GM21825 (cell line): ENCODE results near the gene RPS6KC1.
"Not testable (repeated sequence)": the region's sequence is repeated elsewhere in the genome, so short reads cannot be mapped to it uniquely, and the experiment has no call there.

Experiments used
- ATAC-seq: cut with Tn5 transposase; IDR thresholded peaks from one replicate; pipeline ENCODE4 v1.9.1; 2021; ENCODE audit warnings: mild to moderate bottlenecking, moderate library complexity; ENCODE audit not compliant: unreplicated experiment

Gene RPS6KC1

GRCh38 chr1:213201380-213202155 is 150.5 kb downstream of the RPS6KC1 start:
- no peak for ATAC-seq

GRCh38 chr1:213211201-213211600 is 160.2 kb downstream of the RPS6KC1 start:
- no peak for ATAC-seq

GRCh38 chr1:213219076-213219475 is 168.0 kb downstream of the RPS6KC1 start:
- not testable (repeated sequence) for ATAC-seq

GRCh38 chr1:213221209-213221608 is 170.2 kb downstream of the RPS6KC1 start:
- ATAC-seq = no peak

- no peak for ATAC-seq
Observed at GRCh38 chr1:213227458-213227857, 176.4 kb downstream of the RPS6KC1 start.

- no peak for ATAC-seq
Observed at GRCh38 chr1:213231795-213232231, 180.8 kb downstream of the RPS6KC1 start.

GRCh38 chr1:213242883-213243282 is 191.8 kb downstream of the RPS6KC1 start:
- ATAC-seq = no peak

- no peak for ATAC-seq
Observed at GRCh38 chr1:213244664-213245091, 193.6 kb downstream of the RPS6KC1 start.

GRCh38 chr1:213245260-213245910 is 194.3 kb downstream of the RPS6KC1 start:
- ATAC-seq = no peak

GRCh38 chr1:213247038-213247437 is 196.0 kb downstream of the RPS6KC1 start:
- ATAC-seq = no peak

GRCh38 chr1:213249395-213249794 is 198.4 kb downstream of the RPS6KC1 start:
- ATAC-seq = no peak

- no peak for ATAC-seq
Observed at GRCh38 chr1:213250041-213250440, 199.0 kb downstream of the RPS6KC1 start.

- ATAC-seq = no peak
Observed at GRCh38 chr1:213250446-213250845, 199.4 kb downstream of the RPS6KC1 start.

GRCh38 chr1:213251972-213252371 is 200.9 kb downstream of the RPS6KC1 start:
- ATAC-seq = no peak

- peak; percentile 71 for ATAC-seq
Observed at GRCh38 chr1:213256438-213257087, 205.5 kb downstream of the RPS6KC1 start.

- ATAC-seq = no peak
Observed at GRCh38 chr1:213260311-213261075, 209.5 kb downstream of the RPS6KC1 start.

GRCh38 chr1:213264531-213264930 is 213.5 kb downstream of the RPS6KC1 start:
- no peak for ATAC-seq

- no peak for ATAC-seq
Observed at GRCh38 chr1:213266983-213267772, 216.1 kb downstream of the RPS6KC1 start.

- ATAC-seq = no peak
Observed at GRCh38 chr1:213268221-213268620, 217.2 kb downstream of the RPS6KC1 start.

- no peak for ATAC-seq
Observed at GRCh38 chr1:213269829-213270228, 218.8 kb downstream of the RPS6KC1 start.
